Epithelial cell of esophagus (primary cell): ENCODE measurements around the gene SCG3.
"Not testable (repeated sequence)": the region's sequence is repeated elsewhere in the genome, so short reads cannot be mapped to it uniquely, and the experiment has no call there.

Experiments
- DNase-seq: peaks from one replicate; pipeline ENCODE4 v3.0.0; 2010; ENCODE audit warnings: low read depth
- H3K4me3 ChIP-seq: 2 replicates; pipeline ENCODE4 v1.5.1; 2011; ENCODE audit warnings: mild to moderate bottlenecking, low read length, control low read depth
- CTCF ChIP-seq: IDR thresholded peaks from 2 replicates; pipeline ENCODE4 v1.5.1; 2011; ENCODE audit warnings: low read depth, mild to moderate bottlenecking, low read length, control low read depth, inconsistent platforms; ENCODE audit not compliant: insufficient read depth; ENCODE audit errors: missing control alignments

Gene SCG3

GRCh38 chr15:51649659-51650521 lies 31.4 kb upstream of the SCG3 start:
- TF ChIP-seq CTCF = peak; percentile 72
- peak; percentile 84 for DNase-seq

GRCh38 chr15:51652084-51652668 lies 29.1 kb upstream of the SCG3 start:
- TF ChIP-seq CTCF = no peak
- H3K4me3 ChIP-seq = no peak overlapping the region
- no peak for DNase-seq

More at GRCh38 chr15:51649659-51650521, 31.4 kb upstream of the SCG3 start:
- H3K4me3 ChIP-seq = no peak overlapping the region

GRCh38 chr15:51655401-51656057 lies 25.8 kb upstream of the SCG3 start:
- H3K4me3 ChIP-seq, DNase-seq: not testable (repeated sequence)

GRCh38 chr15:51658664-51659063 lies 22.6 kb upstream of the SCG3 start:
- no peak for DNase-seq
- no peak for TF ChIP-seq CTCF
- no peak overlapping the region for H3K4me3 ChIP-seq

GRCh38 chr15:51661072-51661471 lies 20.2 kb upstream of the SCG3 start:
- H3K4me3 ChIP-seq = no peak overlapping the region
- DNase-seq = no peak
- no peak for TF ChIP-seq CTCF

GRCh38 chr15:51667478-51667877 lies 13.8 kb upstream of the SCG3 start:
- H3K4me3 ChIP-seq = no peak overlapping the region
- TF ChIP-seq CTCF = no peak
- DNase-seq = no peak

- DNase-seq = no peak
- TF ChIP-seq CTCF = no peak
- H3K4me3 ChIP-seq = no peak overlapping the region
Measured at GRCh38 chr15:51668446-51668845, 12.9 kb upstream of the SCG3 start.
